ENCODE measurements around the gene RNF32. TPM values are rescaled to one million over a fixed set of nuclear protein-coding genes. Genes with fewer than 3 reads are reported as not detected.

Gene RNF32
- total and polyA plus RNA-seq, 4 experiments from 2014 or later: 1.3 to 2.0 (median 1.7) TPM

DNA sequence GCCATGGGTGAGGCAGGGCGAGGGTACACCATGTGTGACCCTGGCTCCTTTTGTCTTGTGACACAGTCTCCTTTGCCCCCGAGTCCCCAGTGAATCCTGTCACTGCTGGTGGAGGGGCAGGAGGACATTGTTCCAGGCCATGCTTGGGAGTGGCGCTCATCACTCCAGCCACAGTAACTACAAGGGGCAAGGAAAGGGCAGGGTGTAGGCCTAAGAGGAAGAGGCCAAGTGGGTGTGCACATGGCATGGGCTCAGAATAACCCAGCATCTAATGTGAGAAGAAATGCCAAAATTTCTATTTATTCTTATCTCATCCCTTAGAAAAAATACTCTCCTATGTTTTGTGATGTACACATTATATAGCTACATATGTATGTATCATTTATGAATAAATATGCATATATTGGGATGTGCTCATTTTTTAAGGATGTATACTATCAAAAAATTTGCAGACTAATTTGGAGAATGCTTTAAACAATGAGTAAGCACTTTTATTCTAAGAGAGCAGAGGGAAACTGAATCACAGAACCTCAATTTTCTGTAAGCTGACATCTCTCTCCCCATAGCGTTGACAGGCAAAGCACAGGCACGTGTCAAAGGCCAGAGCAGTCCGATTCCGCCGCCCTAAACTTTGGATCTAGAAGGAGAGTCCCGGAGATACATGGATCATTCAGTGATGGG, 36.9 kb downstream of the RNF32 start:
- no peaks in the 10 kb centered on the region for H3K9me3 Mint-ChIP-seq
- no peaks in the 10 kb centered on the region for H3K27me3 Mint-ChIP-seq
- no peak overlapping the region for H3K27ac Mint-ChIP-seq
- Histone ChIP-seq H3K4me3 (ENCODE audit: low read length in 2 of 2) (no peak overlapping the region), H3K4me1 (ENCODE audit: insufficient read depth, low read length) (no peaks in the 10 kb centered on the region), H3K36me3 (ENCODE audit: insufficient read depth, low read length) (peaks cover 9% of the 10 kb centered on the region), H3K27ac (ENCODE audit: low read depth, low read length) (no peak overlapping the region), H3K9me3 (ENCODE audit: control insufficient read depth in 1 of 2, low read length in 2 of 2) (no peaks in the 10 kb centered on the region), H3K27me3 (ENCODE audit: insufficient read depth, low read length) (no peaks in the 10 kb centered on the region)
- ChIA-PET CTCF (ENCODE audit: partially characterized antibody) (no interaction called here), POLR2A (ENCODE audit: partially characterized antibody) (no interaction called here)
- H3K4me3 Mint-ChIP-seq: no peak overlapping the region
- H3K4me1 Mint-ChIP-seq: no peaks in the 10 kb centered on the region
- DNase-seq: no peak
- H3K36me3 Mint-ChIP-seq: peaks cover 53 to 69% of the 10 kb centered on the region in 2 donors
- intact Hi-C loops (cut with micrococcal nuclease): no loop called here

- CTCF ChIA-PET (ENCODE audit: partially characterized antibody): no interaction called here
- no peaks in the 10 kb centered on the region for H3K4me1 Mint-ChIP-seq
- no peaks in the 10 kb centered on the region for H3K9me3 Mint-ChIP-seq
- H3K36me3 Mint-ChIP-seq: peaks cover 44 to 75% of the 10 kb centered on the region in 2 donors
- no peaks in the 10 kb centered on the region for H3K27me3 ChIP-seq (ENCODE audit: insufficient read depth, low read length)
- H3K27ac ChIP-seq (ENCODE audit: low read depth, low read length): no peak overlapping the region
- H3K9me3 ChIP-seq (ENCODE audit: control insufficient read depth in 1 of 2, low read length in 2 of 2): no peaks in the 10 kb centered on the region
- H3K4me3 Mint-ChIP-seq: no peak overlapping the region
- H3K27me3 Mint-ChIP-seq: no peaks in the 10 kb centered on the region
- no peak overlapping the region for H3K4me3 ChIP-seq (ENCODE audit: low read length in 2 of 2)
- no peaks in the 10 kb centered on the region for H3K4me1 ChIP-seq (ENCODE audit: insufficient read depth, low read length)
- H3K36me3 ChIP-seq (ENCODE audit: insufficient read depth, low read length): peaks cover 9% of the 10 kb centered on the region
- POLR2A ChIA-PET (ENCODE audit: partially characterized antibody): no interaction called here
- H3K27ac Mint-ChIP-seq: no peak overlapping the region
- DNase-seq: no peak
- intact Hi-C loops (cut with micrococcal nuclease): no loop called here
Measured at GRCh38 chr7:156680281-156680680, 39.7 kb downstream of the RNF32 start.

- H3K9me3 ChIP-seq (ENCODE audit: control insufficient read depth in 1 of 2, low read length in 2 of 2): no peaks in the 10 kb centered on the region
- H3K9me3 Mint-ChIP-seq: no peaks in the 10 kb centered on the region
- no peaks in the 10 kb centered on the region for H3K27me3 ChIP-seq (ENCODE audit: insufficient read depth, low read length)
- H3K4me3 Mint-ChIP-seq: no peak overlapping the region
- no peak overlapping the region for H3K27ac Mint-ChIP-seq
- no peak overlapping the region for H3K4me3 ChIP-seq (ENCODE audit: low read length in 2 of 2)
- H3K36me3 ChIP-seq (ENCODE audit: insufficient read depth, low read length): peaks cover 7% of the 10 kb centered on the region
- H3K4me1 ChIP-seq (ENCODE audit: insufficient read depth, low read length): no peaks in the 10 kb centered on the region
- POLR2A ChIA-PET (ENCODE audit: partially characterized antibody): no interaction called here
- CTCF ChIA-PET (ENCODE audit: partially characterized antibody): no interaction called here
- no peak for DNase-seq
- no peaks in the 10 kb centered on the region for H3K4me1 Mint-ChIP-seq
- H3K27ac ChIP-seq (ENCODE audit: low read depth, low read length): no peak overlapping the region
- no peaks in the 10 kb centered on the region for H3K27me3 Mint-ChIP-seq
- peaks cover 31 to 58% of the 10 kb centered on the region in 2 donors for H3K36me3 Mint-ChIP-seq
- intact Hi-C loops (cut with micrococcal nuclease): no loop called here
Measured at GRCh38 chr7:156682928-156683327, 42.4 kb downstream of the RNF32 start.

DNA sequence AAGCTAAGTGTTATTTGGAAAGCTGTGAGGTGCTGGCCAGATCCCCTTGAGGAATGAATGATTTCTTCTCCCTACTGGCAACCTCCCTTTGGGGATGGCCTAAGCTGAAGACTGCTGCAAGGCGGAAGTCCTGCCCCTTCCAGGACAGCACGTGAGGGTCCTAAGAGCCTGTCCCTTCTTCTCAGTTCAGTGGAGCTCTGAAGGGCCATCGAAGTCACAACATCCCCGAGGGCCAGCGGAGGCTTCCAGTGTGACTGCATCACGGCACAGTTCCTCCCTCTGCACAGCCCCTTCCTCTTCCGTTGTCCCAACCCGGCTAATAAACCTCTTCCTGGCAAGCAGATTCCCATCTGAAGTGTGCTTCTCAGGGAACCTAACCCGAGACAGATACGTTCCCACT, 43.7 kb downstream of the RNF32 start:
- Mint-ChIP-seq H3K27me3 (no peaks in the 10 kb centered on the region), H3K9me3 (no peaks in the 10 kb centered on the region), H3K4me3 (no peak overlapping the region), H3K36me3 (peaks cover 21 to 46% of the 10 kb centered on the region in 2 donors), H3K27ac (no peak overlapping the region), H3K4me1 (no peaks in the 10 kb centered on the region)
- H3K4me1 ChIP-seq (ENCODE audit: insufficient read depth, low read length): no peaks in the 10 kb centered on the region
- ChIA-PET POLR2A (ENCODE audit: partially characterized antibody) (no interaction called here), CTCF (ENCODE audit: partially characterized antibody) (no interaction called here)
- intact Hi-C loops (cut with micrococcal nuclease): no loop called here
- no peaks in the 10 kb centered on the region for H3K27me3 ChIP-seq (ENCODE audit: insufficient read depth, low read length)
- no peak overlapping the region for H3K4me3 ChIP-seq (ENCODE audit: low read length in 2 of 2)
- H3K9me3 ChIP-seq (ENCODE audit: control insufficient read depth in 1 of 2, low read length in 2 of 2): no peaks in the 10 kb centered on the region
- DNase-seq: no peak
- H3K27ac ChIP-seq (ENCODE audit: low read depth, low read length): no peak overlapping the region
- H3K36me3 ChIP-seq (ENCODE audit: insufficient read depth, low read length): no peaks in the 10 kb centered on the region

DNA sequence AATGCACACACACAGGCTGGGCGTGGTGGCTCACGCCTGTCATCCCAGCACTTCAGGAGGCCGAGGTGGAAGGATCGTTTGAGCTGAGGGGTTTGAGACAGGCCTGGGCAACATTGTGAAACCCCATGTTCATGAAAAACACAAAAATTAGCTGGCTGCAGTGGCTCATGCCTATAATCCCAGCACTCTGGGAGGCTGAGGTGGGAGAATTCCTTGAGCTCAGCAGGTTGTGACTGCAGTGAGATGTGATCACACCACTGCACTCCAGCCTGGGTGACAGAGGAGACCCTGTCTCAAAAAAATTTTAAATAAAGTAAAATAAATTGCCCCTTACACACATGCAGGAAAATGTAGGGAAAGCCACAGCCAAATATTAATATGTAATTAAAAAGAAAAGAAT, 44.1 kb downstream of the RNF32 start:
- H3K9me3 Mint-ChIP-seq: no peaks in the 10 kb centered on the region
- Histone ChIP-seq H3K9me3 (ENCODE audit: control insufficient read depth in 1 of 2, low read length in 2 of 2) (no peaks in the 10 kb centered on the region), H3K36me3 (ENCODE audit: insufficient read depth, low read length) (no peaks in the 10 kb centered on the region), H3K4me3 (ENCODE audit: low read length in 2 of 2) (no peak overlapping the region), H3K27me3 (ENCODE audit: insufficient read depth, low read length) (no peaks in the 10 kb centered on the region), H3K4me1 (ENCODE audit: insufficient read depth, low read length) (no peaks in the 10 kb centered on the region), H3K27ac (ENCODE audit: low read depth, low read length) (no peak overlapping the region)
- ChIA-PET POLR2A (ENCODE audit: partially characterized antibody) (no interaction called here), CTCF (ENCODE audit: partially characterized antibody) (no interaction called here)
- no peaks in the 10 kb centered on the region for H3K4me1 Mint-ChIP-seq
- intact Hi-C loops (cut with micrococcal nuclease): no loop called here
- no peak overlapping the region for H3K27ac Mint-ChIP-seq
- DNase-seq: no peak
- H3K4me3 Mint-ChIP-seq: no peak overlapping the region
- H3K27me3 Mint-ChIP-seq: no peaks in the 10 kb centered on the region
- H3K36me3 Mint-ChIP-seq: peaks cover 21 to 42% of the 10 kb centered on the region in 2 donors

GRCh38 chr7:156691764-156692163, 51.2 kb downstream of the RNF32 start:
- H3K4me1 ChIP-seq (ENCODE audit: insufficient read depth, low read length): no peaks in the 10 kb centered on the region
- Mint-ChIP-seq H3K27me3 (no peaks in the 10 kb centered on the region), H3K36me3 (peaks cover 25 to 43% of the 10 kb centered on the region in 2 donors), H3K27ac (no peak overlapping the region), H3K9me3 (peaks cover 0 to 15% (median 11%) of the 10 kb centered on the region in 8 donors), H3K4me3 (no peak overlapping the region), H3K4me1 (peaks cover 0 to 10% (median 5%) of the 10 kb centered on the region in 4 donors)
- H3K9me3 ChIP-seq (ENCODE audit: control insufficient read depth in 1 of 2, low read length in 2 of 2): no peaks in the 10 kb centered on the region
- ChIA-PET POLR2A (ENCODE audit: partially characterized antibody) (no interaction called here), CTCF (ENCODE audit: partially characterized antibody) (no interaction called here)
- DNase-seq: no peak
- no peak overlapping the region for H3K27ac ChIP-seq (ENCODE audit: low read depth, low read length)
- no peak overlapping the region for H3K4me3 ChIP-seq (ENCODE audit: low read length in 2 of 2)
- H3K27me3 ChIP-seq (ENCODE audit: insufficient read depth, low read length): no peaks in the 10 kb centered on the region
- intact Hi-C loops (cut with micrococcal nuclease): no loop called here
- H3K36me3 ChIP-seq (ENCODE audit: insufficient read depth, low read length): no peaks in the 10 kb centered on the region

DNA sequence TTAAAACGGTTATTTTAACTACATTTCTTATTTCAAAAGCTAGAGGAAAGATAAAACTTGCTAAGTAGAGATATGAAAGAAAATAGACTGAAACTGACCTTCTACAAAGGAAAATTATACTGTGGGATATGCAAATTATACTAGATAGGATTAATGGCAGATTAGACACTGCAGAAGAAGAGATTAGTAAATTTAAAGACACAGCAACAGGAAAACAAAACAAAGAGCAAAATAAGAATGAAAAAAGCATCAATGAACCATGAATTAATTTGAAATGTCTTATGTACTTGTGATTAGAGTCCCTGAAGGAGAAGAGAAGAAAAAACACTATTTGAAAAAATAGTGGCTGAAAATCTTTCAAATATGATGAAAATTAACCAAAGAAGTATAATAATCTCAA, 52.3 kb downstream of the RNF32 start:
- no peaks in the 10 kb centered on the region for H3K36me3 ChIP-seq (ENCODE audit: insufficient read depth, low read length)
- Mint-ChIP-seq H3K4me3 (no peak overlapping the region), H3K36me3 (peaks cover 32 to 54% of the 10 kb centered on the region in 2 donors), H3K27ac (no peak overlapping the region), H3K9me3 (peaks cover 0 to 26% (median 21%) of the 10 kb centered on the region in 8 donors), H3K4me1 (peaks cover 0 to 10% (median 5%) of the 10 kb centered on the region in 4 donors), H3K27me3 (no peaks in the 10 kb centered on the region)
- CTCF ChIA-PET (ENCODE audit: partially characterized antibody): no interaction called here
- H3K4me1 ChIP-seq (ENCODE audit: insufficient read depth, low read length): no peaks in the 10 kb centered on the region
- H3K4me3 ChIP-seq (ENCODE audit: low read length in 2 of 2): no peak overlapping the region
- H3K27ac ChIP-seq (ENCODE audit: low read depth, low read length): no peak overlapping the region
- peaks cover 0 to 2% of the 10 kb centered on the region in 2 donors for H3K9me3 ChIP-seq (ENCODE audit: control insufficient read depth in 1 of 2, low read length in 2 of 2)
- intact Hi-C loops (cut with micrococcal nuclease): no loop called here
- no peak for DNase-seq
- H3K27me3 ChIP-seq (ENCODE audit: insufficient read depth, low read length): no peaks in the 10 kb centered on the region
- POLR2A ChIA-PET (ENCODE audit: partially characterized antibody): no interaction called here

Data from CD4-positive, alpha-beta memory T cell (primary cell).